ENCODE data around the gene ECD. TPM values are rescaled to one million over a fixed set of nuclear protein-coding genes. Genes with fewer than 3 reads are reported as not detected.
A peak's percentile ranks its signal among the peaks of the same experiment; 100 is the strongest.

Gene ECD

Small RNA genes within 50 kb of the gene (small RNA-seq; reads per million reads assigned to genes)
- gene RF00019 (not detected), gene SNORA11F (710 reads per million, percentile 99 among the genes with 10 or more reads in this experiment)

All from skeletal muscle satellite cell (primary cell).